Measurements from ENCODE around the gene MIA3. TPM values are rescaled to one million over a fixed set of nuclear protein-coding genes. Genes with fewer than 3 reads are reported as not detected.
"Not testable (repeated sequence)": the region's sequence is repeated elsewhere in the genome, so short reads cannot be mapped to it uniquely, and the experiment has no call there.

The MIA3 gene
- total RNA-seq, 1 experiment from 2014 or later, result 37.1 TPM

- DNase-seq (ENCODE audit: low read depth), result not testable (repeated sequence)
Observed at GRCh38 chr1:222668184-222668583, 50.3 kb downstream of the MIA3 start.

DNA sequence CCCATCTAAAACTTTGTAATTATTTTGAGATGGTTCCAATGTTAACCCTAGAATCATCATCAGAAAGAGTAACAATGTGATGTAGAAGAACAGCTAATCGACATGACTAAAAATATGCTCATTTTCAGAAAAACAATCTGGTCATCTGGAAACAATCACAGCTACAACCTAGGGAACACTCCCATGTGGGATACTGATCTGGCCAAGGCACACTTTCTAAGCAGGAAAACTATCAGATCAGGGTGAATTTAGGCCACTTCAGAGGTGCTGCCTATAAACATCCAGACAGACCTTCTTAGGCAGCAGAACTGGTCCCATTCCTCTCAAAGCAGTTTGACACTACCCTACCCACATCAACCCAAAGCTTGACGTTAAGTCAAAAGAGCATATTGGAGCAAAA is 51.2 kb downstream of the MIA3 start:
- DNase-seq (ENCODE audit: low read depth), result not testable (repeated sequence)

DNA sequence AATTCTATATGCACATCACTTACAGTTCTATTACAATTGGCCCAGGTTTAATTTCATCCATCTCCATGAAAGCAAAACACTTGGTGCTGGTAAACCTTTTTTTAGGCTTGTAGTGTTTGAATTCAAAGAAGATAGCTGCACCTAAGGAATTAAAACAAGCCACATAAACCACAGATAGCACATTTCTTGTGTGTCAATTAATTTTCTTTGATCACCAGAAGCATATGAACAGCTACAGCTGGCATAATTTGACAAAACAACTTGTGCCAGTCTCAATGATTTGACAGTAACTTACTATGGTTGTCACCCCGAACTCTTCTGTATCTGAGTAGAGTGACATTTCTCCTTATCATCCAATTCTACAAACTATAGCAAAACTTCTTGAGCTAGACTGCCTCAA is 52.2 kb downstream of the MIA3 start:
- no peak for DNase-seq (ENCODE audit: low read depth)

- no peak for DNase-seq (ENCODE audit: low read depth)
Observed at GRCh38 chr1:222680080-222680479, 62.2 kb downstream of the MIA3 start.

DNA sequence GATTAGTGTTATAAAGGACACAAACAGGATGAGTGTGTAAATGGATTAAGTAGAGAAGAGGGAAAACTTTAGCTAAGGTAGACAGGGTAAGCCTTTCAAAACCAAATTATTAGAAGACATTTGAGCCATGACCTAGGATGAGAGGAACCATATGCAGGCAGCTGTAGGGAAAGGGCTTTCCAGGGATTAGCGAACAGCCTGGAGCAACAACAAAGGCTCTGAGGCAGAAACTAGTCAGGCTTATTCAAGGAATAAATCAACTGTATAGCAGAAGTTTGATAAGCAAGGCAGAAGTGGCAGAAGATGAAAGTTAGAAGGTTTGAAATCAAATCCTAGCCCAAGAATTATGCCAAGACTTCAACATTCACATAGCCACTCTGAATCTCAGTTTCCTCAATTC is 73.1 kb downstream of the MIA3 start:
- DNase-seq (ENCODE audit: low read depth), result no peak

DNA sequence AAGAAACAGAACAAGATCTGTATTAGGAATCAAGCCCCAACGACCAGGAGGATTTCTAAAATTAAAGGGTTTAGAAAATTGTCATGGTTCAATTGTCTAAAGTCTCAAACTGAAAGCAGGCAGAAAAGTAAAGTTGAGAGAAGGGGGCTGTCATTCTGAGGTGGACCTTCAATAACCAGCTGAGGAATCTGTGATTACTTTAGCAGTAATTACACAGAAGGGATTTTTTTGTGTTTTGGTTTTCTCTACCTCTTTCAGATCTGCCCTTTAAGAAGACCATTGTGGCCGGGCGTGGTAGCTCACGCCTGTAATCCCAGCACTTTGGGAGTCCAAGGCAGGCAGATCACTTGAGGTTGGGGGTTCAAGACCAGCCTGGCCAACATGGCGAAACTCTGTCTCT is 77.0 kb downstream of the MIA3 start:
- DNase-seq (ENCODE audit: low read depth), result no peak

DNA sequence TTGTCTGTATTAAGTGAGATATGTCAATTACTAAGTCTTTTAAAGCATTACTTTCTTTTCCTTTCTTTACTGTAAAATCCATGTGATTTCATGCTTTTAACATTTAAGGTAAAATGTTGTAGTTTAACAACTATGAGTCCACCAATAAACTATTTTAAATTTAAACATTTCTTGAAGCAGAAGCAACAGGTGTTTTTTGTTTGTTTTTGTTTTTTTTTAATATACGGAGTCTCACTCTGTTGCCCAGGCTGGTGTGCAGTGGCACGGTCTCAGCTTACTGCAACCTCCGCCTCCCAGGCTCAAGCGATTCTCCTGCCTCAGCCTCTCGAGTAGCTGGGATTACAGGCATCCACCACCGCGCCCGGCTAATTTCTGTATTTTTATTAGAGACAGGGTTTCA is 78.8 kb downstream of the MIA3 start:
- DNase-seq (ENCODE audit: low read depth), result no peak

DNA sequence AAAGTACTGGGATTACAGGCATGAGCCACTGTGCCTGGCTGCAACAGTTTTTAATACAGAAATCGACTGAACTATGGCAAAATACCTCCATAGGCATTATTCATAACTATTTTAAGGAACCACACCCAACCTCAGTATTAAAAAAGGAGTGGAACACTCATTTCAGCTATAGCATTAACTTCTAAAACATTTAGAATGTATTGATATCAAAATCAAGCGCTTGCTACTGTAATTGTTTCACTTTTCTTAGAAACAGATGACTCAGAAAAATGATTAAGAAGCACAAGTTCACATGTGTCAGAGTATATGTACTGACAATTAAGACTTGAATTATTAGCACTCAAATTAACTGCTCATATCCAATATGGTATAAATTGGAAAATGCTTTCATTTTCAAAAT is 79.3 kb downstream of the MIA3 start:
- no peak for DNase-seq (ENCODE audit: low read depth)

DNA sequence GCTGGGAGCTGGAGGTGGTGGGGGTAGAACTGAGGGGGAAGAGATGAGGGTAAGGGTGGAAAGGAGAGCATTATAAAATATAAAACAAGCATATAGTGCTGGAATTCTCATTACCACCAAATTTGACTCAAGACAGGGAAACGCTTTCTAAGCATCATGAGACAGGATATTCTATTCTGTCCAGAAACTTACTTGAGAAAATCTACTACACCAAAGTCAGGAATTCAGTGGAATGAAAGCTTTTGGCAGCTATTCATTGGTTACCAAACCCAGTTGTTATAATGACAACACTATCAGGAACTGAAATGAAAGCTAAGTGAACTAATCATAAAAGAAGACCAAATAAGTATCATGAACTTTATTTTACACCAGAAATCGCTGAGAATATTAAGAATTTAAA is 79.9 kb downstream of the MIA3 start:
- peak; percentile 11 for DNase-seq (ENCODE audit: low read depth)

DNA sequence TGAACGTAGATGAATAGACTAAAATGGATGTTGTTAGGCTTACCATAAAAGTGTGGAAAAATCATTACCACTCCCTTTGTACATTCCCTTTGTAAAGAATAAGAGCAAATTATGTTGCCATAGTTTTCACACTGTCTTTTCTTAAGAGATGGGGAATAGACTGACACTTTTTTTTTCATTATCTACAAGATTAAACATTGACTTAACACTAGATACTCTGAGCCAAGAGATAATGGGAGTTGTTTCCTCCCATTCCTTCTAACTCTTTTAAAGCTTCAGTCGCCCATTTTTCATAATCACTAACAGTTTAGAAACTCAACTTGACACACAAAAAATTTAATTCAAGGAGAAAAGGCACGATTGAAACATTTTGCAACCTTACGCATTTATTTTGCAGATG is 84.3 kb downstream of the MIA3 start:
- DNase-seq (ENCODE audit: low read depth), result no peak

DNA sequence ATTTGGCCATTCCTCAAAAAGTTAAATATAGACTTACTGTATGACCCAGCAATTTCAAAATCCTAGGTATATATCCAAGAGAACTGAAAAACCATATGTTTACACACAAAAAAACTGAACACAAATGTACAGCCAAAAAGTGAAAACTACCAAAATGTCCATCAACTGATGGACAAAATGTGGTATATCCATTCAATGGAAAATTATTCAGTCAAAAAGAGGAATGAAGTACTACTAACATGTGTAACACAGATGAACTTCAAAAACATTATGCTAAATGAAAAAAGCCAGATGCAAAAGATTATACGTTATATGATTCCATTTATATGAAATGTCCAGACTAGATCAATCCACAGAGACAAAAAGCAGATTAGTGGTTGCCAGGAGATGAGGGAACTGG is 86.4 kb downstream of the MIA3 start:
- no peak for DNase-seq (ENCODE audit: low read depth)

GRCh38 chr1:222706815-222707214 is 88.9 kb downstream of the MIA3 start:
- no peak for DNase-seq (ENCODE audit: low read depth)

- DNase-seq (ENCODE audit: low read depth), result no peak
Observed at GRCh38 chr1:222709700-222710153, 91.8 kb downstream of the MIA3 start.

DNA sequence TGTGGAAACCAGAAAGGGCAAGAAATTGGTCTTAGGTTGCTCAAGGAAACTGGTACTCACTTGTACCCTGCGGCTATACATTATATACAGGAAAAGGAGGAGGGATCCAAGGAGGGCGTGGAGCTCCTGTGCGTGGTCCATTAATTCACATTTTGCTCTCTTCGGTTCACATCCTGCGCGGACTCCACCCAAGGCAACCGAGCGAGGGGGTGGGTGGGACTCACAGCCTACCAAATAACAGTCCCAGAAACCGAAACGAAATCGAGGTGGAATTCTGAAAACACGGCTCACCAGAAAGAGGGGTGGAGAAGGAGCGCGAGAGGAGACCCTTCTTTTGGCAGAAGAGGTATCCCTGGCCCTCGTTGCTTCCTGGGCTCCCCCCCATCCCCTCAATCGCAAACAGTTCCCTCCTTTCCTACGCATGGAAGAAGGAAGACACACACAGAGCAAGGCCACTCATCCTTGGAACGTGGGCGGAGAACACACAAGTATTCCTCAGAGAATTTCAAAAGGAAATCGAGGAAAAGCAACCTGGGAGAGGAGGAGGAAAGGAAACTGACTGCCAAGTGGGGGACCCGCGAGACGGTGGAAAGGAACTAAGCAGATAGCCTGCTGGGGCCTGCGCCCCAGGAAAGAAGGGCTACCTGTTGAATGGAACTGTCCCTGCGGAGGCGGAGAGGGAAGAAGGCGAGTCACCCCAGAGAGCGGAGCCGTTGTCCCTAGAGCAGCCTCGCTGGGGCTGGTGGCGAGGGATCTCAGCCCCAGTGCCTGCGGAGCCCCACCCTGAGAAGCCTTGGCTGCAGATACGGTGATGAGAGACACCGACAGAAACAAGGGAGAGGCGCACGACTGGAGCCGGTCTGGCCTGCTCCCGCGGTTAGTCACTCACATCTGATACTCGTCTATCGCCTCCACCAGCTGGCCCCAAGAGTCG is 93.7 kb downstream of the MIA3 start:
- peak; percentile 63 for DNase-seq (ENCODE audit: low read depth)

GRCh38 chr1:222712253-222713090 is 94.6 kb downstream of the MIA3 start, which contains the start of the genes AIDA and BROX:
AIDA (minus strand) TSS chr1:222712491; CDS start chr1:222712317, 174 bp downstream.
BROX (plus strand) TSS chr1:222712564; CDS start chr1:222715700, 3,136 bp downstream.
- DNase-seq (ENCODE audit: low read depth), result peak; percentile 80

DNA sequence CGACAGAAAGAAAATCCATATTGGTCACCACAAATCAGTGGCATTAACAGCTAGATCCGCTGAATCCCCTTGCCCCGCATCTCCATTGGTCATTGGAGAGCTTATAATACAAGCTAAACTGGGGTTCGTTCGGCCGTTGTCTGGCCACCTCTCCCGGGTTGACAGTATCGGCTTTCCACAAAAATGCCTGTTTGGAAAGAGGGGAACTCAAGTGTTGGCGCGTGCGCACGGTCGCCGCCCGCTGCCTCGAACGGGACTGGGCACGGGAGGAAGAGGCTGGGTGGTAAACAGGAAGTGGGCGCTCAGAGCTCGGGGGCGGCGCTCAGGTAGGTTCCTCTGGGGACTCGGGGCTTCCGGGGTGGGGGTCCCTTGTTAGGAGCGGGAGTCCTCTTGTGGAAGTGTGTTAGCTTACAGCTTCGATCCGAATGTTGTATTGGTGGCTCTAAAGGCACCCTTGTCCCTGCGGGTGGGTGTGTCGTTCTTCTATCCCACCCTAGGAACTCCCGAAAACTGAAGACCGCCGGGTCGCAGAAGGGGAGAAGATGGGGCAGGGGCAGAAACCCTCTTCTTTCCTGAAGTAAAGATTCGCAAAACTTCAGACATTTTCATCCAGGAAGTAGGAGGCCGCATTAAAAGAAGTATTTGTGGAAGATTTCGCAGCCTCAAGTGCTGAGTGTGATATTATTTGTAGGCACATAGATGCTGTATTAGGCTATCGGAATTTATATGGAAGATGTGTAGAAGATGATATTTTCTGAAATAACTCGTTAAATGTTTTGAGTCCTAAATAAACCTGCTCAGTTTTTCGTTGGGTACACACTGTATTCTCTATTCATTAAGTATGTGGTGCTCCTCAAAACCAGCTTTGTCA is 95.4 kb downstream of the MIA3 start:
- peak; percentile 93 for DNase-seq (ENCODE audit: low read depth)

DNA sequence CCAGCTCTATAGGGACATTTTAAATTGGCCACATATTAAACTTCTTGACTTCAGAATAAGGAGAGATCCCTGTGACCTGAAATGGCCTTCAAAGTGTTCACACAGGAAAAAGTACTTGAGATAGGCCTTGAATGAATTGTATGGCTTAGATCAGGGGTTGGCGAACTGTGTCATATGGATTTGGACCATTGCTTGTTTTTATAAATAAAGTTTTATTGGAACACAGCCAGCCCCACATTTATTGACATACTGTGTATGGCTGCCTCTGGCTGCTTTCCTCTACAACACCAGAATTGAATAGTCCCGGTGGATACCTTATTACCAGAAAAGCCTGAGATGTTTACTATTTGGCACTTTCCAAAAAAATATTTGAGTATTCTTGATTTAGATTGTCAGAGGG is 98.5 kb downstream of the MIA3 start:
- DNase-seq (ENCODE audit: low read depth), result no peak

Measured in LHCN-M2 (cell line).